Measurements from ENCODE around the gene INPP5B.

Gene INPP5B

DNA sequence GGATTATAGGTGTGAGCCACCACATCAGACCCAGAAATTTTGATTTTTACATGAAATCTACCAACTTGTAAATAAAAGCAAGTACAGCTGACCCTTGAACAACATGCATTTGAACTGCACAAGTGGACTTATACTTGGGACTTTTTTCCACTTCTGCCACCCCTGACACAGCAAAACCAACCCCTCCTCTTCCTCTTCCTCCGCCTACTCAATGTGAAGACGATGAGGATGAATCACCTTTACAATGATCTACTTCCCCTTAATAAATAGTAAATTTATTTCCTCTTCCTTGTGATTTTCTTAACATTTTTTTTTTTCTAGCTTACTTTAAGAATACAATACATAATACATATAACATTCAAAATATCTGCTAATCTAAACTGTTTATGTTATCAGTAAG lies 121.3 kb downstream of the INPP5B start:
- H3K4me3 ChIP-seq (ENCODE audit: low read depth, low read length): no peak overlapping the region
- TF ChIP-seq, protein P1, sequence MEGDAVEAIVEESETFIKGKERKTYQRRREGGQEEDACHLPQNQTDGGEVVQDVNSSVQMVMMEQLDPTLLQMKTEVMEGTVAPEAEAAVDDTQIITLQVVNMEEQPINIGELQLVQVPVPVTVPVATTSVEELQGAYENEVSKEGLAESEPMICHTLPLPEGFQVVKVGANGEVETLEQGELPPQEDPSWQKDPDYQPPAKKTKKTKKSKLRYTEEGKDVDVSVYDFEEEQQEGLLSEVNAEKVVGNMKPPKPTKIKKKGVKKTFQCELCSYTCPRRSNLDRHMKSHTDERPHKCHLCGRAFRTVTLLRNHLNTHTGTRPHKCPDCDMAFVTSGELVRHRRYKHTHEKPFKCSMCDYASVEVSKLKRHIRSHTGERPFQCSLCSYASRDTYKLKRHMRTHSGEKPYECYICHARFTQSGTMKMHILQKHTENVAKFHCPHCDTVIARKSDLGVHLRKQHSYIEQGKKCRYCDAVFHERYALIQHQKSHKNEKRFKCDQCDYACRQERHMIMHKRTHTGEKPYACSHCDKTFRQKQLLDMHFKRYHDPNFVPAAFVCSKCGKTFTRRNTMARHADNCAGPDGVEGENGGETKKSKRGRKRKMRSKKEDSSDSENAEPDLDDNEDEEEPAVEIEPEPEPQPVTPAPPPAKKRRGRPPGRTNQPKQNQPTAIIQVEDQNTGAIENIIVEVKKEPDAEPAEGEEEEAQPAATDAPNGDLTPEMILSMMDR (IDR thresholded peaks at IDR 0.05; ENCODE audit: borderline replicate concordance, insufficient read depth, low read depth, low read length): no peak

DNA sequence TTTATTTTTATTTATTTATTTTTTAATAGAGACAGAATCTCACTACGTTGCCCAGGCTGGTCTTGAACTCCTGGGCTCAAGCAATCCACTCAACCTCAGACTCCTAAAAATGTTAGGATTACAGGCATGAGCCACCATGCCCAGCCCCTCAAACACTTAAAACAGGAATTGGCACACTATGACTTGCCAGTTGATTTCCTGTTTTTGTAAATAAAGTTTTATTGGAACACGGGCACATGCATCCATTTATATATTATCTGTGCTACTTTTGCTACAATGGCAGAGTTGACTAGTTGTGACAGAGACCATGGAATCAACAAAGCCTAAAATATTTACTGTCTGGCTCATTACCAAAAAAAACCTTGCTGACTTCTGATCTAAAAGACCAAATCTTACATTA lies 122.9 kb downstream of the INPP5B start:
- no peak overlapping the region for H3K4me3 ChIP-seq (ENCODE audit: low read depth, low read length)
- TF ChIP-seq, protein P1 (IDR thresholded peaks at IDR 0.05; ENCODE audit: borderline replicate concordance, insufficient read depth, low read depth, low read length): no peak

DNA sequence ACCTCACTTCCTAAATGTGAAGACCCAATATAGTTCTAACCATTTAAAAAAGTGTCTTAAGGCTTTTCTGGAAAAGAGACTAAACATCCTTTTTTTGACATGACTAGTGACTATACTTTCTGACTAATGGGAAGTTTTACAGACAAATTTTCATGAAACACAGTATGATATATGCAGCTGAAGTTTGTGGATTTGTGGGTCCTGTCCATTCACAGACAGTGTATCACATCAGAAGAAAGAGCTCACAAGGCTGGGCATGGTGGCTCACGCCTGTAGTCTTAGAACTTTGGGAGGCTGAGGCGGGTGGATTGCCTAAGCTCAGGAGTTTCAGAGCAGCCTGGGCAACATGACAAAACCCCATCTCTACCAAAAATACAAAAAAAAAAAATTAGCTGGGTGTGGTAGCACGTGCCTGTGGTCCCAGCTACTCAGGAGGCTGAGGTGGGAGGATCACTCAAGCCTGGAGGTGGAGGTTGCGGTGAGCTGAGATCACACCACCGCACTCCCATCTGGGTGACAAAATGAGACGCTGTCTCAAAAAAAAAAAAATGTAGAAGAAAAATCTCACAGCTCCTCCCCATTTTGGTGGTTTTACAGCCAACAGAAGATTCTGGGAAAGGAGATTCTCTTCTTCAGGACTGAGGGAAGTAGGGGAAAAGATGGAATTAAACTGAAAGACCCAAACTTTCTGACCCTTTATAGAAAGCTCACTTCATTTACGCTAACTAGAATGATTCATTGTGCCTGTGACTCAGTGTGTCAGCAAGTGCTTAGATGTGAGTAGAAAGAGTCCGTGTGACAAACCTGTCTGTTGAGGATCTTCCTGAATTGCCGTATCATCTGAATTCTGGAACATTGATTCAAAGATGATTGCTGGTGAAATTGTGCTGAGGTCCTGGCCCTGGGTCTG lies 123.7 kb downstream of the INPP5B start:
- TF ChIP-seq, protein P1 (IDR thresholded peaks at IDR 0.05; ENCODE audit: borderline replicate concordance, insufficient read depth, low read depth, low read length): no peak
- H3K4me3 ChIP-seq (ENCODE audit: low read depth, low read length): no peak overlapping the region

DNA sequence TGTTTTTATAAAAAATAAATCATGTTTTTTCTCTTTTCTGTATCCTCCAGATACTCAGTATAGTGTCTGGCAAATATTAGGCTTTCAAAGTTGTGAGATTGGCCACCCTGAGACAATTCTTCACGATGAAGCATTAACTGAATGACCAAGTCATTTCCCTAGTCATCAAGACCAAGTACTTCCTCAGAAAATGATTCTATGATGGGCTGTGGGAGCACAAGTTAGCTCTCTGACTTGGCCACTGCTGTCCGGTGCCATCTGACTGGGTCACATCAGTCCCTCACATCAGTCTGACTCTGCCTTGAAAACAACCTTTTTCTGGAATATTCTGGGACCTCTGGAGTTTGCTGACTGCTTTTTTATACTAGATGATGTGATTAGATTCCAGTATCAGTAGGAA lies 125.4 kb downstream of the INPP5B start:
- TF ChIP-seq, protein P1 (IDR thresholded peaks at IDR 0.05; ENCODE audit: borderline replicate concordance, insufficient read depth, low read depth, low read length): no peak
- H3K4me3 ChIP-seq (ENCODE audit: low read depth, low read length): no peak overlapping the region

DNA sequence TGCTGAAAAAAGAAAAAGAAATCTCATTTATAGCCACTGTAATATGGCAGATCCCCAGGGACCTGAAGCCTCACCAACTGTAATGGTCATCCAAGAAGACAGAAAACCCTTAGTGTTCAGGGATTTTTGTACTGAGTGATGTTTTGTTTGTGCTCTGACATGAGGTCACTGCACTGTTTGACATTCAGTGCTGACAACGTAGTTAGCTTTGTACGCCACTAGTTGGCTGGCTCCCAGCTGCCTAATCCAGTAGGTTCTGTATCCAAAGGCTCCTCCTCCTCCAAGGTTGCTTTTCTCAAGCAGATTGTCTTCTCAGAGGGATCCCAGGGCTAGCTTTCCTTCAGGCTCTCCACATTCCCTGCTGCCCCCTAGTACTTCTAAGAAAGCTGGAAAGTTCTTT lies 129.4 kb downstream of the INPP5B start:
- TF ChIP-seq, protein P1 (IDR thresholded peaks at IDR 0.05; ENCODE audit: borderline replicate concordance, insufficient read depth, low read depth, low read length): no peak

DNA sequence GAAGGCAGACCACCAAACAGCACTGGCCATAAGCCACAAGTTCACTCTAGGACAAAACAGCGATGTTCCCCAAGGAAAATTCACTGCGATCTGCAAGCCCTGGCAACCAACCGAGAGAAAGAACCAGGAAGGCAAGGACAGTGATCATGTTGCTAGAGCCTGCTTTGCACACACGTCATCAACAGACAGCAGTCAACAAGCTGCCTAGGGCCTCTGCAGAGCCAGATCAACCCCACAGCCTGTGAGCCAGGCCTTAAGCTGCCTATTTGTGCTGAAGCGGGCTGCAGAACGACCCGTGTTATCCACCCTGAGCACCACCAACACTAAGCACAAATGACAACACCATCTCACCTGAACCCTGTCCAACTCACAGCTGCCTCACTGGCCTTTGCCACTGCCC lies 132.6 kb downstream of the INPP5B start:
- no peak overlapping the region for H3K4me3 ChIP-seq (ENCODE audit: low read depth, low read length)
- TF ChIP-seq, protein P1 (IDR thresholded peaks at IDR 0.05; ENCODE audit: borderline replicate concordance, insufficient read depth, low read depth, low read length): no peak

More for the DNA sequence above, 129.4 kb downstream of the INPP5B start:
- H3K4me3 ChIP-seq (ENCODE audit: low read depth, low read length): no peak overlapping the region
